Endothelial cell of umbilical vein (primary cell): ENCODE data around the gene NT5DC4.

Experiments
- EZH2 ChIP-seq: IDR thresholded peaks from 2 replicates; pipeline ENCODE4 v1.6.1; 2012; ENCODE audit warnings: borderline replicate concordance, low read depth, mild to moderate bottlenecking, moderate library complexity, low read length, inconsistent platforms; ENCODE audit not compliant: severe bottlenecking
- FOS ChIP-seq: IDR thresholded peaks from 2 replicates; pipeline ENCODE4 v1.6.1; 2011; ENCODE audit warnings: mild to moderate bottlenecking, low read length, moderate library complexity, borderline replicate concordance; ENCODE audit not compliant: insufficient read depth
- GATA2 ChIP-seq: IDR thresholded peaks from 2 replicates; pipeline ENCODE4 v1.7.0; 2011; ENCODE audit warnings: low read depth, mild to moderate bottlenecking, moderate library complexity, mixed read lengths, low read length; ENCODE audit not compliant: insufficient read length, insufficient read depth
- JUN ChIP-seq: IDR thresholded peaks from 2 replicates; pipeline ENCODE4 v1.6.1; 2011; ENCODE audit warnings: borderline replicate concordance, low read depth; ENCODE audit not compliant: insufficient read length, insufficient read depth
- MYC ChIP-seq: IDR thresholded peaks from one replicate; pipeline ENCODE4 v1.6.1; 2011; ENCODE audit warnings: mild to moderate bottlenecking, low read depth, low read length
- POLR2A ChIP-seq: IDR thresholded peaks from 2 replicates; pipeline ENCODE4 v1.6.1; 2012; ENCODE audit warnings: low read depth, mild to moderate bottlenecking, control low read depth, low read length
- POLR2AphosphoS5 ChIP-seq: IDR thresholded peaks from 2 replicates; pipeline ENCODE4 v1.6.1; 2012; ENCODE audit warnings: low read depth, mild to moderate bottlenecking, control low read depth, low read length, moderate library complexity; ENCODE audit not compliant: insufficient read depth
- TF ChIP-seq, protein P1 (sequence below), 2 donors: IDR thresholded peaks; 1 replicate in 1 of 2; 2 replicates in 1 of 2; pipeline ENCODE4 v1.5.1; 2011; ENCODE audit warnings: low read length in 2 of 2, mild to moderate bottlenecking in 2 of 2, moderate library complexity in 2 of 2, control low read depth in 1 of 2, inconsistent platforms in 1 of 2, low read depth in 1 of 2; ENCODE audit not compliant: insufficient read depth in 1 of 2; ENCODE audit errors: extremely low read depth in 1 of 2
- TF ChIP-seq, protein P2 (sequence below): IDR thresholded peaks from 2 replicates; pipeline ENCODE4 v1.6.1; 2011; ENCODE audit not compliant: insufficient read depth, insufficient read length

DNA sequence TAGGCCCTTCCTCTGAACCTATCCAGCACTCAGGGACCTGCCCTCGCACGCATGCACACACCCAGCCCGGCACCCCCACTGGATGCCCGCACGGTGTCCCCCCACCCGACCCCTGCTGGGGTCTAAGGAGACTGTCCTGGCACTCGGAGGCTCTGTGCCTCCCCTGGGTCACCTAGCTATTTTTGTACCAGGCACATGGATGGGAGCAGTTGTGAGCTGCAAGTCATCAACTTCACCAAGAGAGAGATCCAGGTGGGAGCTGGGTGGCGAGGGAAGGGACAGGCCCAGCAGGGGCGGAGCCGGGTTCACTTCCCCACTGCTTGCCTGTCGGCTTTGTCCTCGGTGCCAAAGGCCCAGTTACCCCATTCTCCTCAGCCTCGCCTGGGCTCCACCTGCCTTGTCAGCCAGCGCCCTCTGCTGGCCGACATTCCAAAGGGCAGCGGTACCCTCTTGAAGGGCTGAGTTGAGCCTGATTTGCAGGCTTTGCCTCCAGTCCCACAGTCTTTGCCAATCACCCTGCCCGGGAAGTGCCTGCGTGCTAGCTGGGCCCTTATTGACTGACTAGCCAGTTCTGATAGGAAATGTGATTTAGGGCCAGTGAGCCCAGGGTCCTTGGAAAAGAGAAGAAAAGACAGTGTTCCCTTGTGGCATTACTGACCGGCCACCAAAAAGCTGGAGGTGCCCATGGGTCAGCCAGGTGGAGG, 5.8 kb downstream of the NT5DC4 start:
- TF ChIP-seq, protein P1, sequence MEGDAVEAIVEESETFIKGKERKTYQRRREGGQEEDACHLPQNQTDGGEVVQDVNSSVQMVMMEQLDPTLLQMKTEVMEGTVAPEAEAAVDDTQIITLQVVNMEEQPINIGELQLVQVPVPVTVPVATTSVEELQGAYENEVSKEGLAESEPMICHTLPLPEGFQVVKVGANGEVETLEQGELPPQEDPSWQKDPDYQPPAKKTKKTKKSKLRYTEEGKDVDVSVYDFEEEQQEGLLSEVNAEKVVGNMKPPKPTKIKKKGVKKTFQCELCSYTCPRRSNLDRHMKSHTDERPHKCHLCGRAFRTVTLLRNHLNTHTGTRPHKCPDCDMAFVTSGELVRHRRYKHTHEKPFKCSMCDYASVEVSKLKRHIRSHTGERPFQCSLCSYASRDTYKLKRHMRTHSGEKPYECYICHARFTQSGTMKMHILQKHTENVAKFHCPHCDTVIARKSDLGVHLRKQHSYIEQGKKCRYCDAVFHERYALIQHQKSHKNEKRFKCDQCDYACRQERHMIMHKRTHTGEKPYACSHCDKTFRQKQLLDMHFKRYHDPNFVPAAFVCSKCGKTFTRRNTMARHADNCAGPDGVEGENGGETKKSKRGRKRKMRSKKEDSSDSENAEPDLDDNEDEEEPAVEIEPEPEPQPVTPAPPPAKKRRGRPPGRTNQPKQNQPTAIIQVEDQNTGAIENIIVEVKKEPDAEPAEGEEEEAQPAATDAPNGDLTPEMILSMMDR (IDR thresholded peaks at IDR 0.05; ENCODE audit: extremely low read depth in 1 of 2, insufficient read depth in 1 of 2, low read depth in 1 of 2, low read length in 2 of 2) = peak; percentile 95 to 97
- TF ChIP-seq, protein P2, sequence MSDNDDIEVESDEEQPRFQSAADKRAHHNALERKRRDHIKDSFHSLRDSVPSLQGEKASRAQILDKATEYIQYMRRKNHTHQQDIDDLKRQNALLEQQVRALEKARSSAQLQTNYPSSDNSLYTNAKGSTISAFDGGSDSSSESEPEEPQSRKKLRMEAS = no peak
- TF ChIP-seq EZH2 = no peak
- TF ChIP-seq POLR2A = no peak
- no peak for TF ChIP-seq JUN
- no peak for TF ChIP-seq GATA2
- TF ChIP-seq FOS = no peak
- TF ChIP-seq POLR2AphosphoS5 = no peak
- TF ChIP-seq MYC = no peak
